GM18868 (cell line): ENCODE measurements around the gene NRDE2.

Experiments used
- ATAC-seq: cut with Tn5 transposase; IDR thresholded peaks from one replicate; pipeline ENCODE4 v1.9.1; 2021; ENCODE audit warnings: mild to moderate bottlenecking, moderate library complexity; ENCODE audit not compliant: unreplicated experiment

NRDE2 gene

GRCh38 chr14:90297876-90298629 lies 33.7 kb downstream of the NRDE2 start:
- no peak for ATAC-seq

- ATAC-seq, result no peak
Observed at GRCh38 chr14:90296641-90297040, 35.1 kb downstream of the NRDE2 start.

DNA sequence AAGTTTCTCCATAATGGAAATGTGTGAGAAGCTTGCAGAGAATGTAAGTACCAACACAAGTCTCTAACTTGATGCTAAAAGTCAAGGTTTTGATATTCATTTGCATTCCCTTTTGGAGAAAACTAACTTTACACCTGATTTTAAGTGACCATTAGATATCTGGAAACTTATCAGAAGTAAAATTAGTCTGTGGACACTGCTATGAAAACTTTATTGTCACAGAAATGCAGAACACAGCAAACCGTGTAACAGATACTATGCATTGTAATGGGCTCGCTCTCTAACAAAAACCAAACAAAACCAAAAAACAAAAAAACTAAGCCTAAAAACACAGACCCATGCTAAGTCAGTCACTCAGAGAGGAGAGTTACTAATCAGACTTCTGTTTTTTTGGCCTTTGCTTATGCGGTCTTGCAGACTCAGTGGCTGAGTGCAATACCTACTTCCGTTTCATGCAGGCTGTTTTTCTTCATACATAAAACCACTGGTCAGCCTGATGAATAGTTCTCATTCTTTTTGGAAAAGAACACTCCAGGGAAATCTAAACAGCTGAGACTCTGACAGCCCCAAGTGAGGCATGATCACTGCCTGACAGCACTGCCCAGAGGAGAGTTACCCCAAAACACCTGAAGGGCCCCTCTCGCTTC lies 35.7 kb downstream of the NRDE2 start:
- ATAC-seq, result no peak

DNA sequence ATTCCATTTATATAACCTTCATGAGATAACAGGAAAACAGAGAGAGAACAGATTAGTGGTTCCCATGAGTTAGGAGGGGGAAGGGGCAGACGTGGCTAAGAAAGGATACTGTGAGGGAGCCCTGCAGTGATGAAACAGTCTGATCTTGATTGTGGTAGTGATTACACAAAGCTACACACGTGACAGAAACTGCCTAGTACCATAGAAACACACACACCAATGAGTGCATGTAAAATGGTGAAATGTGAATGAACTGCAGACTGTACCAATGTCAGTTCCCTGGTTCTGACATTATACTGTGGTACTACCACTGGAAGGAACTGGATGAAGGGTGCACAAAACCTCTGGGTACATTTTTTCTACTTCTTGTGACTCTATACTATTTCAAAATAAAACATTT lies 36.9 kb downstream of the NRDE2 start:
- ATAC-seq, result no peak

- no peak for ATAC-seq
Observed at GRCh38 chr14:90293766-90294730, 37.7 kb downstream of the NRDE2 start.

DNA sequence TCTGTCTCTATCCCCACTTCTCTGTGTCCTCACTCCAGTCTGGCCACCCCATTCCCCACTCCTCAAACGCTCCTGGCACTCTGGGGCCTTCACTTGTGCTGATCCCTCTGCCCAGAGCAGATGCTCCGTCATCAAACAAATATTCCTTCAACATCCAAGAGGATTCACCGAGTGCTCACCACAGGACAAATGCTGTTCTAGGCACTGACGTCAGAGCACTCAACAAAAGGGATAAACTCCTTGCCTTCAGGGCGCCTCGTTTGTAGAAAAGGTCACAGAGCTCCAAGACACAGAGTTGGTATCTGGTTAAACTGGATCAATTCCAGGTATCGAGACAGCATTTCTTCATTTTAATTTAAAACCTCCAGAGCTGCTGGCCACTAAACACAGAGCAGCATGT lies 40.0 kb downstream of the NRDE2 start:
- ATAC-seq, result no peak

DNA sequence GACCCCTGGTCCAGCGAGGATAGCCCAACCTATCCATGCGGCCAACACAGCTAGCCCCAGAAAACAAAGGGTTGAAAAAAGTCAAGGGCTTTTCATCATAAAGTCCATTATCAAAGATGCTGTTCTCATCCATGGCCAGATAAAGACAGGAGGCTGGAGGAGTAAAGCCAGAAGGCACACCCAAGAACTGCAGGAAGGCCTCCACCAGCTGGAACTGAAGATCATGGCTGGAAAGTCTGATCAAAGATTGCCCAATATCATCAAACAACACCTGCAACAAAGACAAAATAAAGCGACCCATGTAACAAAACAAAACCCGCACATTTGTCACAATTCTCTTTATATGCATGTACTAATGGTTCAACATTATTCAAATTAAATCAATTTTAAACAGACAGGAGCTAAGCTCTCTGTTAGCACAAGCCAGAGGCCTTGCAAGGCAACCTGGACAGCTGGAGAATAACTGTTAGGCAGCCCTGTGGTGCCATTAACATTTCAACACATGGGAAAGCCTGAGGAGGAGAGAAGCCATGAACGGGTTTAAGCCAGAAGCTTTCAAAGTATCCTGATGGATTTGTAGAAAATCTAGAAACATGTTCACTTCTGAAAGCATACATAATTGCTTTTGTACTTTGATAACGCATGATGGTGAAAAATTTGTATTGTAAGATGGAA lies 41.3 kb downstream of the NRDE2 start:
- no peak for ATAC-seq

- ATAC-seq, result no peak
Observed at GRCh38 chr14:90288651-90289355, 42.9 kb downstream of the NRDE2 start.

GRCh38 chr14:90287791-90288190 lies 44.0 kb downstream of the NRDE2 start:
- ATAC-seq, result no peak

DNA sequence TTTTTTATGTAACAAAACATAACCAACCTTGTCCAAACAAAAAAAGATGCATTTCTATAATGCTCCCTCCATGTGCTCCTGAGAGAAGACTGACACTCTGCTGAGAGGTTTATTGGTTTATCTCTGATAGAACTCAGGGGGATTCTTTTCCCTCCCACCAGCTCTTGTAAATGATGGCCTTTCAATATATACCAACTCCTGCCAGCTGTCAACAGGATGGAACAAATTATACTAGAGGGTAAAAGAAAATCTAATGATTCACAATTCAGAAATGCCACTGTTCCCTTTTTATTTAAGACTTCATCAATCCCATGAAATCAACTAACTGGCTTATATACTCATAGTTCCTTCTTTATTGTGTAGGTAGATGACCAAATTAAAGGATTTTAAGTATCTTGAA lies 50.0 kb downstream of the NRDE2 start:
- no peak for ATAC-seq

GRCh38 chr14:90281261-90281660 lies 50.5 kb downstream of the NRDE2 start:
- ATAC-seq, result no peak

DNA sequence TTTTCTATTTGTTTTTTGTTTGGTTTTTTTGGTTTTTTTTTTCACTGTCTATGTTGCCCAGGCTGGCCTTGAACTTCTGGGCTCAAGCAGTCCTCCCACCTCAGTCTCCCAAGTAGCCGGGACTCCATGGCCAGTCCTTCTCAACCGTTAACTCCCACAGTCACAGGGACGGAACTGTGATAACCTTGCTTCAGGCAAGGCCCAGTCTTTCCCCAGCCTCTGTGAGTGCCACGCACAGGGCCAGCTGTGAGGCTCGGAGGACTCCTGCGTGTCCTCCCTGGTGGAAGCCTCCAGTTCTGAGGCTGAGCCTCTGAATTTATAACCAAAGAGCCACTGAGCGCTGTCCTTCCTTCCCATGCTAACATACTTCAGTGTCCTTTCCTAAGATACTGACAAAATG lies 51.6 kb downstream of the NRDE2 start:
- no peak for ATAC-seq

DNA sequence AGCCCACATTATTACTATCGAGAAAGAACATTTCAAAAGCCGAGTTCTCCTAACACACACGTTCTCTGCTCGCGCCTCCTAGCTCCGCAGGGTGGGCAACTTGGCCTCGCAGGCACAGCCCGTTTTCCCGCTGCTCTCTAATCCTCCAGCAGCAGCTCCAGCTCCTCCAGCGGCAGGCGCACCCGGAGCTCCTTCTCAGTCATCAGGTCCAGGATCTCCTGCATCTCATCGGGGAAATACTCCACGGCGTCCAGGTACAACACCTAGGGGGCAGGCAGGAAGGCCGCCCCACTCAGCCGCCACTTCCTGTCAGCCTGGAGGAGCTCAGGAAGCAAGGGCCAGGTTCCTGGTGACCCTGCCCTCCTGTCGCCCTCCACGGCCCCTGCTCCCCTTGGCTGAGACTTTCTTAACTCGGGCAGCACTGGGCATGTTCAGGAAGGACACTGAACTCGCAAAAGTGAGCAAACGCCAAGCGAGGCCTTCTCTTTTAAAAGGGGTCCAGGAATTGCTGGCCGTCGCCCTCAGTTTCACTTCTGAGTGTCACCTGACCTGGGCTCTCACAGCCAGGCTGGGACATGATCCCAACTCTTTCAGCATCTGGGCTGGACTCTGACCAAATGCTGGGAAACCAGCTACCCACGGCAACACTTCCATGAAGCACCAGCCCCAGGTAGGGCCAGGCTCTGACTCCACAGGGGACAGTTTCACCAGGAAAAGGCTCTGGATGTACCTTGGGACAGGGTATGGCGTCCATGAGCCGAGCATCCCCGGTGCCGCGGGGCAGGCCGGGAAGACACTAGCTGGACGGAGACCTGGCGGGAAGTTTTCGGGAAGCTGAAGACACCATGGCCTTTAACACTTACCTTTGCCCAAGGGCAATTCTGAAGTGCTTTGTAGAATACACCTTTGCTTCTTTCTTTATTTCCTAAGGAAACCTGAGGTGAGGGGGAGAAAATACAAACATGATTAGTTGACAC lies 53.3 kb downstream of the NRDE2 start:
- no peak for ATAC-seq

GRCh38 chr14:90277581-90278198 lies 54.1 kb downstream of the NRDE2 start:
- no peak for ATAC-seq

- ATAC-seq, result no peak
Observed at GRCh38 chr14:90276646-90277367, 54.9 kb downstream of the NRDE2 start.

GRCh38 chr14:90275820-90276219 lies 55.9 kb downstream of the NRDE2 start:
- ATAC-seq, result no peak

DNA sequence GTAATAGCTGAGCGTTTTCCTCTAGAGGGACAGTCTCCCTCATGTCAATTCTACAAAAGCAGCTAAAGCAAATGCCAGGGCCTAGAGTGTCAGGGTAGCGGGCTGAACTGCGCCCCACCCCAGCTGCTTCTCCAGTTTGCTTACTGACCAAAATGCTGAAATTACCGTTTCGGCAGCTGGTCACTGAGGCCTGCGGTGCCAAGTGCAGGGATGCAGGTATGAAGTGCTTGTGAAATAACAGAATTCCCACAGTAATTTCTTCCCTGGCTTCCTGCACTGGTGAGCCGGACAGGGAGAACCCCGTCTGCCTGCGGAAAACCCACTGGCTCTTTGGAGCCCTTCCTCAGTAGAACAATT lies 56.3 kb downstream of the NRDE2 start:
- ATAC-seq, result no peak

DNA sequence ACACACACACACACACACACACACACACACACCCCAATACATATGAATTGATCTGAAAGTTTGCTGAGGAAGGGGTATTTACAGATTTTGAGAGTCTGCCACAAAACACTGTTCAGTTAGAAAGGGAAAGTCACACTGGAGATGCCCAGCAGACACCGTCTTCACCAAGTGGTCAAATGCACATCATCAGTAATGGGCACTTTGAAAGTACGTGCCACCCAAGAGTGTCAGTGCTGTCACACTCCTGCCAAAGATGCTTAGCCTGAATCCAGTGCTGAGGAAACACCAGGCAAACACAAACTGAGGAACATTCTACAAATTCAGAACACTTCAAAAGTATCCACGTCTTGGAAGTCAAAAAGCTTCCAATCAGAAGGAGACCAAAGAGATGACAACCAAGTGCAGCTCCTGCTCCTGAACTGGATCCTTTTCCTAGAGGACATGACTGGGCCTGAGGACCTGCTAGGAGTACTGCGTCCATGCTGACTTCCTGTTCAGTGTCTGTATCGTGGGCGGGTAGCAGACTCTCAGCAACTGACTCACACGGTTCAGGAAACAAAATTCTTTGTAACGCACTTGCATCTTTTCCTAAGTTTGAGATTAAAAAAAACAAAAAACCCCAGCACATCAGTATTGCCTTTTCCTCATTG lies 56.8 kb downstream of the NRDE2 start:
- ATAC-seq, result no peak
